SK-N-SH (cell line): ENCODE measurements around the gene SYNGR3. TPM values are rescaled to one million over a fixed set of nuclear protein-coding genes. Genes with fewer than 3 reads are reported as not detected.

ENCODE experiments used
- CTCF ChIA-PET: fragments of 300-600, 350-600 bp; formaldehyde crosslinking; extraction: SDS; loops from one replicate; lab custom pipeline; 2021; lab: Yijun Ruan, JAX
- POLR2A ChIA-PET: fragments of 350-600 bp; sonication (Branson Sonifier 250); formaldehyde crosslinking; extraction: SDS; loops from one replicate; lab custom pipeline; 2020; ENCODE audit warnings: antibody characterized with exemption, inconsistent platforms; lab: Yijun Ruan, JAX
- DNase-seq: peaks from one replicate; pipeline ENCODE4 v3.0.0; 2012
- H2AFZ ChIP-seq: fragments of 200-600 bp; sonication (generic); 2 replicates; pipeline ENCODE4 v1.8.1; 2016; ENCODE audit warnings: antibody characterized with exemption, mild to moderate bottlenecking, low read depth
- H3F3A ChIP-seq: fragments of 200-600 bp; sonication (generic); replicated peaks from 2 replicates; pipeline ENCODE3; 2016; ENCODE audit warnings: antibody characterized with exemption, mild to moderate bottlenecking; ENCODE audit not compliant: insufficient read depth
- H3K27ac ChIP-seq, 2 experiments: fragments of 200-500 bp in 1 of 2; fragments of 200-600 bp in 1 of 2; sonication (Bioruptor generic) in 1 of 2; sonication (generic), shearing (Covaris generic) in 1 of 2; 2 replicates each; pipeline versions ENCODE4 v1.5.1 to v1.6.1; 2014 to 2016; ENCODE audit warnings: low read depth in 2 of 2, inconsistent platforms in 1 of 2, low read length in 1 of 2, mild to moderate bottlenecking in 1 of 2, mixed read lengths in 1 of 2
- H3K27me3 ChIP-seq: fragments of 200-600 bp; sonication (generic), shearing (Covaris generic); 2 replicates; pipeline ENCODE4 v1.6.1; 2016; ENCODE audit warnings: mixed run types; ENCODE audit not compliant: insufficient read depth
- H3K36me3 ChIP-seq, 2 experiments: fragments of 200-500 bp in 1 of 2; fragments of 200-600 bp in 1 of 2; sonication (Bioruptor generic) in 1 of 2; sonication (generic) in 1 of 2; replicated peaks in 1 of 2; 2 replicates each; pipeline versions ENCODE3 to v1.5.1; 2014 to 2016; ENCODE audit warnings: low read length in 1 of 2, mild to moderate bottlenecking in 1 of 2; ENCODE audit not compliant: insufficient read depth in 2 of 2, control insufficient read depth in 1 of 2
- H3K4me1 ChIP-seq, 2 experiments: fragments of 200-500 bp in 1 of 2; fragments of 200-600 bp in 1 of 2; sonication (Bioruptor generic) in 1 of 2; sonication (generic), shearing (Covaris generic) in 1 of 2; 2 replicates each; pipeline versions ENCODE4 v1.5.1 to v1.6.1; 2014 to 2016; ENCODE audit warnings: low read depth in 1 of 2, low read length in 1 of 2, mixed run types in 1 of 2; ENCODE audit not compliant: insufficient read depth in 2 of 2, control insufficient read depth in 1 of 2
- H3K4me2 ChIP-seq: fragments of 200-600 bp; sonication (generic), shearing (Covaris generic); 2 replicates; pipeline ENCODE4 v1.6.1; 2017; ENCODE audit warnings: mixed run types
- H3K4me3 ChIP-seq, 2 experiments: fragments of 200-500 bp in 1 of 2; fragments of 200-600 bp in 1 of 2; sonication (Bioruptor generic) in 1 of 2; sonication (generic), shearing (Covaris generic) in 1 of 2; 2 replicates each; pipeline versions ENCODE4 v1.5.1 to v1.8.1; 2014 to 2016; ENCODE audit warnings: low read depth in 2 of 2, inconsistent platforms in 1 of 2, low read length in 1 of 2, mild to moderate bottlenecking in 1 of 2, mixed read lengths in 1 of 2, moderate library complexity in 1 of 2
- H3K79me2 ChIP-seq: fragments of 200-600 bp; sonication (generic); 2 replicates; pipeline ENCODE4 v1.8.1; 2017; ENCODE audit warnings: mild to moderate bottlenecking; ENCODE audit not compliant: insufficient read depth
- H3K9ac ChIP-seq: fragments of 200-600 bp; sonication (generic); 2 replicates; pipeline ENCODE4 v1.6.1; 2017; ENCODE audit warnings: mixed run types
- H3K9me2 ChIP-seq: fragments of 200-600 bp; sonication (generic); 2 replicates; pipeline ENCODE4 v1.6.1; 2017; ENCODE audit warnings: mixed run types
- H3K9me3 ChIP-seq: fragments of 200-600 bp; sonication (generic); 2 replicates; pipeline ENCODE4 v1.6.1; 2017; ENCODE audit warnings: mixed run types, mild to moderate bottlenecking, moderate library complexity
- H4K20me1 ChIP-seq: fragments of 200-600 bp; sonication (generic); 2 replicates; pipeline ENCODE4 v1.6.1; 2017; ENCODE audit warnings: mild to moderate bottlenecking, mixed run types; ENCODE audit not compliant: insufficient read depth
- EP300 ChIP-seq, 2 experiments: IDR thresholded peaks; 2 replicates each; pipeline versions ENCODE4 v1.4.0 to v1.6.1; 2012; ENCODE audit warnings: borderline replicate concordance in 1 of 2, low read depth in 1 of 2, low read length in 1 of 2
- FOSL2 ChIP-seq: IDR thresholded peaks from 2 replicates; pipeline ENCODE4 v1.4.0; 2012; ENCODE audit warnings: low read depth, mild to moderate bottlenecking, moderate library complexity, borderline replicate concordance
- FOXM1 ChIP-seq: IDR thresholded peaks from 2 replicates; pipeline ENCODE4 v1.4.0; 2012; ENCODE audit warnings: low read depth, mild to moderate bottlenecking
- GABPA ChIP-seq: IDR thresholded peaks from 2 replicates; pipeline ENCODE4 v1.4.0; 2012; ENCODE audit warnings: low read depth, mild to moderate bottlenecking
- GATA2 ChIP-seq: sonication (generic); formaldehyde crosslinking; IDR thresholded peaks from 2 replicates; pipeline ENCODE4 v1.5.0; 2020; ENCODE audit warnings: mild to moderate bottlenecking, missing genetic modification reagents
- NFIC ChIP-seq: IDR thresholded peaks from 2 replicates; pipeline ENCODE4 v1.4.0; 2012; ENCODE audit warnings: borderline replicate concordance
- POLR2AphosphoS5 ChIP-seq: IDR thresholded peaks from 2 replicates; pipeline ENCODE4 v1.6.1; 2012; ENCODE audit warnings: low read depth, low read length
- RXRA ChIP-seq: IDR thresholded peaks from 2 replicates; pipeline ENCODE4 v1.4.0; 2012; ENCODE audit warnings: low read depth, mild to moderate bottlenecking, borderline replicate concordance
- SMC3 ChIP-seq: IDR thresholded peaks from 2 replicates; pipeline ENCODE4 v1.6.1; 2012; ENCODE audit warnings: low read depth, low read length, improper control_type of control experiment
- TEAD4 ChIP-seq: IDR thresholded peaks from 2 replicates; pipeline ENCODE4 v1.4.0; 2012; ENCODE audit warnings: mild to moderate bottlenecking, borderline replicate concordance; ENCODE audit not compliant: insufficient read depth
- YY1 ChIP-seq: IDR thresholded peaks from 2 replicates; pipeline ENCODE4 v1.4.0; 2012; ENCODE audit warnings: low read depth, mild to moderate bottlenecking
- WGBS: methylation state at CpG from one replicate; pipeline ENCODE4 v1.1.6; 2017; ENCODE audit warnings: low lambda C conversion rate; 5-methylcytosine and 5-hydroxymethylcytosine counted together
- polyA plus RNA-seq, 3 experiments: library from polyadenylated mRNA; depleted of rRNA; stranded (reverse); fragments of >200 nt; gene quantifications; 2 replicates each; pipeline ENCODE4 v1.2.3, GENCODE V29; 2012
- TF ChIP-seq, protein P1 (sequence below): IDR thresholded peaks from 2 replicates; pipeline ENCODE4 v1.6.1; 2012; ENCODE audit warnings: mild to moderate bottlenecking, low read depth, low read length, moderate library complexity
- TF ChIP-seq, protein P2 (sequence below): fragments of 200-600 bp; sonication (generic); IDR thresholded peaks from 2 replicates; pipeline ENCODE4 v1.6.1; 2017; ENCODE audit warnings: antibody characterized with exemption, mild to moderate bottlenecking, moderate library complexity
- TF ChIP-seq, protein P3 (sequence below): fragments of 150-350 bp; IDR thresholded peaks from 2 replicates; pipeline ENCODE4 v1.6.1; 2016; ENCODE audit warnings: mild to moderate bottlenecking, low read depth, low read length

The SYNGR3 gene
- polyA plus RNA-seq, 1 of the 3 experiments (the other 2 are of a cell fraction), result 10.7 TPM

DNA sequence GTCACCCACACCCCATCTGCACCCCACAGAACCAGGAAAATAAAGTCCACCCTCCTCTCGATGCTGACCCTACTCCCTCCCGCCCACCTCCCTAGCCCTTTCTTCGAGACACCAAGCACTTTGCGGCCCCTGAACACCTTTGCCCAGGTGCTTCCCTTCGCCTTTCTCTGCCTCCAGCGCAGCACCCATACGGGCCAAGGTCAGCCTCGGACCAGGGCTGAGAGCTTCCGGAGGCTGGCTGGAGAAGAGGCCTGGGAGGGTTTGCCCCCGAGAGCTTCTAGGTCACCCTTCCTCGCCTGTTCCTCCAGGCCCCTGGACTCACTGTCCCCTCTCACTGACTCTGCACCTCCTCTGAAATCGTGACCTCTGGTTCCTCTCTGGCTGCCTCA lies 34.3 kb downstream of the SYNGR3 start:
- 97% methylated on average over 12 of the region's 12 CpGs for WGBS

DNA sequence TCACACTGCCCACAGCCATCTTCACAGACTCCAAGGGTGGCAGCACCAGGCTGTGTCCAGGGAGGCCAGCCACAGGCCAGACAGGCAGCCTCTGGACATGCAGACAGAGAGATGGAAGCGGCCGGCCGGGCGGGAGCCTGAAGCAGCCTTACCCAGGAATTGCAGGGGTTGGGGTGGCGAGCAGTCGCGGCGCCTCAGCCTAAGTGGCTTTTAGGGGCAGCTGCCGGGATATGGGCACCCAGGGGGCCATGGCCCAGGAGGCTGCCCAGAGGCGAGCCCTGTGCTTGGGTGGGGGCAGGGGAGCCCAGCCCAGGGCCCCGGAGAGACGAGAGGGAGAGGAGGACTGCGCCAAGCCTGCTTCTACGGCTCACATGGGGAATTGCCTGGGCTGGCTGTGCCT lies 35.5 kb downstream of the SYNGR3 start:
- Histone ChIP-seq H3K9me3 (no peaks in the 10 kb centered on the region), H3K27me3 (peaks cover 4% of the 10 kb centered on the region; the same call in 1 of the 2 replicates), H3K9me2 (no peaks in the 10 kb centered on the region), H3K9ac (no peak overlapping the region), H3K36me3 (peaks cover 0 to 5% of the 10 kb centered on the region in 2 experiments), H3K79me2 (peaks cover 15% of the 10 kb centered on the region; the same call in 1 of the 2 replicates), H4K20me1 (peaks cover 8% of the 10 kb centered on the region; the same call in 1 of the 2 replicates), H3K4me1 (peaks cover 7 to 29% of the 10 kb centered on the region in 2 experiments; a peak in 2 of 4 replicates), H2AFZ (no peak overlapping the region), H3F3A (peaks cover 9% of the 10 kb centered on the region), H3K4me2 (no peak overlapping the region), H3K27ac (no peak overlapping the region), H3K4me3 (no peak overlapping the region)
- TF ChIP-seq, protein P1, sequence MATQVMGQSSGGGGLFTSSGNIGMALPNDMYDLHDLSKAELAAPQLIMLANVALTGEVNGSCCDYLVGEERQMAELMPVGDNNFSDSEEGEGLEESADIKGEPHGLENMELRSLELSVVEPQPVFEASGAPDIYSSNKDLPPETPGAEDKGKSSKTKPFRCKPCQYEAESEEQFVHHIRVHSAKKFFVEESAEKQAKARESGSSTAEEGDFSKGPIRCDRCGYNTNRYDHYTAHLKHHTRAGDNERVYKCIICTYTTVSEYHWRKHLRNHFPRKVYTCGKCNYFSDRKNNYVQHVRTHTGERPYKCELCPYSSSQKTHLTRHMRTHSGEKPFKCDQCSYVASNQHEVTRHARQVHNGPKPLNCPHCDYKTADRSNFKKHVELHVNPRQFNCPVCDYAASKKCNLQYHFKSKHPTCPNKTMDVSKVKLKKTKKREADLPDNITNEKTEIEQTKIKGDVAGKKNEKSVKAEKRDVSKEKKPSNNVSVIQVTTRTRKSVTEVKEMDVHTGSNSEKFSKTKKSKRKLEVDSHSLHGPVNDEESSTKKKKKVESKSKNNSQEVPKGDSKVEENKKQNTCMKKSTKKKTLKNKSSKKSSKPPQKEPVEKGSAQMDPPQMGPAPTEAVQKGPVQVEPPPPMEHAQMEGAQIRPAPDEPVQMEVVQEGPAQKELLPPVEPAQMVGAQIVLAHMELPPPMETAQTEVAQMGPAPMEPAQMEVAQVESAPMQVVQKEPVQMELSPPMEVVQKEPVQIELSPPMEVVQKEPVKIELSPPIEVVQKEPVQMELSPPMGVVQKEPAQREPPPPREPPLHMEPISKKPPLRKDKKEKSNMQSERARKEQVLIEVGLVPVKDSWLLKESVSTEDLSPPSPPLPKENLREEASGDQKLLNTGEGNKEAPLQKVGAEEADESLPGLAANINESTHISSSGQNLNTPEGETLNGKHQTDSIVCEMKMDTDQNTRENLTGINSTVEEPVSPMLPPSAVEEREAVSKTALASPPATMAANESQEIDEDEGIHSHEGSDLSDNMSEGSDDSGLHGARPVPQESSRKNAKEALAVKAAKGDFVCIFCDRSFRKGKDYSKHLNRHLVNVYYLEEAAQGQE, result no peak
- no peak for TF ChIP-seq NFIC
- TF ChIP-seq RXRA, result no peak
- CTCF ChIA-PET, result interaction anchor here (0.9 to 6.5 kb wide), 7 partner anchors 14 to 126 kb away, joined by 3 to 68 read pairs (median 25); partner anchors contain the start of genes NTHL1 and TSC2
- WGBS, result 100% methylated on average over 3 of the region's 14 CpGs
- POLR2A ChIA-PET, result no interaction called here
- no peak for DNase-seq

More for the DNA sequence above, 34.3 kb downstream of the SYNGR3 start:
- H3K9me2 ChIP-seq, result no peaks in the 10 kb centered on the region
- H3K9me3 ChIP-seq, result no peaks in the 10 kb centered on the region
- no peak overlapping the region for H3K9ac ChIP-seq
- H3K36me3 ChIP-seq, result no peaks in the 10 kb centered on the region
- no peak overlapping the region for H2AFZ ChIP-seq
- TF ChIP-seq TEAD4 (no peak), FOSL2 (no peak), SMC3 (no peak), GABPA (no peak), POLR2AphosphoS5 (no peak), RXRA (no peak), YY1 (no peak), FOXM1 (no peak), GATA2 (no peak), EP300 (IDR thresholded peaks at IDR 0.05; ENCODE audit: borderline replicate concordance in 1 of 2, low read depth in 1 of 2, low read length in 1 of 2) (no peak)
- TF ChIP-seq, protein P2, sequence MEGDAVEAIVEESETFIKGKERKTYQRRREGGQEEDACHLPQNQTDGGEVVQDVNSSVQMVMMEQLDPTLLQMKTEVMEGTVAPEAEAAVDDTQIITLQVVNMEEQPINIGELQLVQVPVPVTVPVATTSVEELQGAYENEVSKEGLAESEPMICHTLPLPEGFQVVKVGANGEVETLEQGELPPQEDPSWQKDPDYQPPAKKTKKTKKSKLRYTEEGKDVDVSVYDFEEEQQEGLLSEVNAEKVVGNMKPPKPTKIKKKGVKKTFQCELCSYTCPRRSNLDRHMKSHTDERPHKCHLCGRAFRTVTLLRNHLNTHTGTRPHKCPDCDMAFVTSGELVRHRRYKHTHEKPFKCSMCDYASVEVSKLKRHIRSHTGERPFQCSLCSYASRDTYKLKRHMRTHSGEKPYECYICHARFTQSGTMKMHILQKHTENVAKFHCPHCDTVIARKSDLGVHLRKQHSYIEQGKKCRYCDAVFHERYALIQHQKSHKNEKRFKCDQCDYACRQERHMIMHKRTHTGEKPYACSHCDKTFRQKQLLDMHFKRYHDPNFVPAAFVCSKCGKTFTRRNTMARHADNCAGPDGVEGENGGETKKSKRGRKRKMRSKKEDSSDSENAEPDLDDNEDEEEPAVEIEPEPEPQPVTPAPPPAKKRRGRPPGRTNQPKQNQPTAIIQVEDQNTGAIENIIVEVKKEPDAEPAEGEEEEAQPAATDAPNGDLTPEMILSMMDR, result no peak
- TF ChIP-seq, protein P3, sequence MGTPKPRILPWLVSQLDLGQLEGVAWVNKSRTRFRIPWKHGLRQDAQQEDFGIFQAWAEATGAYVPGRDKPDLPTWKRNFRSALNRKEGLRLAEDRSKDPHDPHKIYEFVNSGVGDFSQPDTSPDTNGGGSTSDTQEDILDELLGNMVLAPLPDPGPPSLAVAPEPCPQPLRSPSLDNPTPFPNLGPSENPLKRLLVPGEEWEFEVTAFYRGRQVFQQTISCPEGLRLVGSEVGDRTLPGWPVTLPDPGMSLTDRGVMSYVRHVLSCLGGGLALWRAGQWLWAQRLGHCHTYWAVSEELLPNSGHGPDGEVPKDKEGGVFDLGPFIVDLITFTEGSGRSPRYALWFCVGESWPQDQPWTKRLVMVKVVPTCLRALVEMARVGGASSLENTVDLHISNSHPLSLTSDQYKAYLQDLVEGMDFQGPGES, result no peak
- ChIA-PET POLR2A (no interaction called here), CTCF (interaction anchor here (0.6 to 6.5 kb wide), 17 partner anchors 9 to 460 kb away, joined by 3 to 68 read pairs (median 6); partner anchors contain the start of genes NTHL1, RAB26 and TSC2)
- peaks cover 8% of the 10 kb centered on the region; the same call in 1 of the 2 replicates for H4K20me1 ChIP-seq
- H3K27me3 ChIP-seq, result peaks cover 4% of the 10 kb centered on the region; the same call in 1 of the 2 replicates
- DNase-seq, result no peak
- peaks cover 9% of the 10 kb centered on the region for H3F3A ChIP-seq
- peaks cover 15% of the 10 kb centered on the region; the same call in 1 of the 2 replicates for H3K79me2 ChIP-seq
- peaks cover 7 to 29% of the 10 kb centered on the region in 2 experiments; a peak in 2 of 4 replicates for H3K4me1 ChIP-seq
- H3K27ac ChIP-seq, result no peak overlapping the region; a peak in 1 of 4 replicates
- H3K4me2 ChIP-seq, result peak overlapping the region; percentile 97; the same call in 1 of the 2 replicates
- H3K4me3 ChIP-seq, result no peak overlapping the region
